SK-MEL-5 (cell line): ENCODE data around the gene WDFY2. TPM values are rescaled to one million over a fixed set of nuclear protein-coding genes. Genes with fewer than 3 reads are reported as not detected.
"Not testable (repeated sequence)": the region's sequence is repeated elsewhere in the genome, so short reads cannot be mapped to it uniquely, and the experiment has no call there.

Source experiments
- DNase-seq: peaks from one replicate; pipeline ENCODE4 v3.0.0-alpha.2; 2016; ENCODE audit warnings: low read depth, low spot score
- in situ Hi-C: cut with HindIII; loops from 2 replicates; pipeline ENCODE4 v1.10.0; 2016; ENCODE audit warnings: low sequenced_read_pairs, high pct_unique_total_duplicates, low pct_unique_long_range_greater_than_20kb
- total RNA-seq: library from RNA; depleted of rRNA; stranded (reverse); fragments of >200 nt; shearing (Covaris generic); gene quantifications from 2 replicates; pipeline ENCODE4 v1.2.3, GENCODE V29; 2014

Gene WDFY2
- total RNA-seq, 1 experiment from 2014 or later = 1.9 TPM

DNA sequence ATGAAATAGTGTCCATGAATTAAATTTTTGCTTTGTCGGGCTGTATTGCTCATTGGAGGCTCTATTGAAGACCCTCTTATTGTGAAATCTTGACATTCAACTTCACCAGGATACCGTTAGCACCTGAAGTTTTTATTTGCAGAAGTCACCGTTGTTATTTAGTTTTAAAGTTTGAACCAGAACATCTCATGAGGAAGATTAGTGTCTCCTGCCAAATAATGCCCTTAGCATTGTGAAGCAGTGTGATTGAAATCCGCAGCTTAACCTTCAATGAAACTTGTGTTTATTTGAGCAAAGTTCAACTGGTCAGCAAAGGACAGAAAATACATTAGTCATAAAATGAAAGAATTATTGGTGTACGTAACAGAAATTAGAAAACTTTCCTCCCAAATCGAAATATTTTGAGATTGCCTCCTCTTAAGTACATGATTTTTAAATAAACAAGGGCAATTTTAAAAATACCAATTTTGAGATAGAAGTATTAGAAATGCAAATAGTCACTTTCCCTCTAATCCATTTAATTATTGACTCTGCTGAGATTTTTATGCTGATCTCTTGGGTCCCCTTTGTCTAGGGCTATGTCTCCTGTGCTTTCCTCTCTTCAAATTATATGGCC lies 84.4 kb downstream of the WDFY2 start:
- DNase-seq = no peak
- in situ Hi-C loops = no loop called here

DNA sequence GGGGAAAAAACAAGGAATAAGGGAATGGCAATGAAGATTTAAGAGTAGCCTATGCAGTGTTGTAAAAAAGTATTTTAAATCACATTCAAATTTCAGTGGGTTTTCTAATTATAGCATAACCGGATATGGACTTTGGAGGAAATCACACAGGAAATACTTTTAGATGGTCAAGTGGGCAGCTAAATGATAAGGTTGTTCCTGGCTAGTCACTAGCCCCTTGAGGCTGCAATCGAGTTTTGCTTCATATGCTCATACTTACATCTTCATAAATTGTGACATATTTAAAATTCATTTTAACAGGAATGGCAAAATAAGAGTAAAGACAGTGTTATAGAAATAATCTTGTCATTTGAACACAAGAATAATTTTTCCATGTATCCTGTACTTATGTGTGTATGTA lies 88.9 kb downstream of the WDFY2 start:
- in situ Hi-C loops = no loop called here
- no peak for DNase-seq

DNA sequence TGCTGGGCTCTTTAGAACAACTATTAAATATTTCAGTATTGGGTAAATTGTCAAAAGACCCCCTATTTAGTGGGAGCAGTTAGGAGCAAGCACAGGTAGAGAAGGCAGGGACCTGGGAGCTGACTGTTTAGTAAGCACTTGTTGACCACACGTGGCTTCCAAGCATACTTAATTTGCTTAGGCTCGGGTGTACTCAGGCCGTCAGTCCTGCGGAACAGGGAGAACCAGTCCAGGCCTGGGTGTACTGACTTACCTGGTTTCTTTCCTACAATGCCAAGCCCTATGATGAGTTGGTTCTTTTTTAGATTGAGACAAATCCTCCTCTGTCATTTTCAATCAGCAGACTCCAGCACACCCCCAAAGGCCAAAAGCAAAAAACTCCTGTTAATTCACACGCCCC lies 90.0 kb downstream of the WDFY2 start:
- in situ Hi-C loops = no loop called here
- no peak for DNase-seq

DNA sequence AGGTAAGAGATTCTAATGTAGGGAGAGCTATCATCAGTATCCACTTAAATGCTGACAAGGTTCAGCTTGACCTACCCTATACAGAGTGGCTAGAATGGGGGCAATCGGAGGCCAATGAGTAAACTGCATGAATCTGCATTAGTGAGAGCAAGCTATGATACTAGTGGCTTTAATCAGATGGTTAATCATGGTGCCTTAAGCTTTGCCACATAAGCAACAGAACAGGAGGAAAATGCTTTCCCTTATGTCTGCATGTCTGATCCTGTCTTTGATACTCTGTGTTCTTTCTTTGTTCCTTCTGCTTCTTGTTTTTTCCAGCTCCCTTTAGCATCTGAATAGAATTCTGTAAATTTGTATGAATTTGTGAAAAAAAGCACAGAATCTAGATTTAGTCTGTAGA lies 91.1 kb downstream of the WDFY2 start:
- no peak for DNase-seq
- in situ Hi-C loops = no loop called here

DNA sequence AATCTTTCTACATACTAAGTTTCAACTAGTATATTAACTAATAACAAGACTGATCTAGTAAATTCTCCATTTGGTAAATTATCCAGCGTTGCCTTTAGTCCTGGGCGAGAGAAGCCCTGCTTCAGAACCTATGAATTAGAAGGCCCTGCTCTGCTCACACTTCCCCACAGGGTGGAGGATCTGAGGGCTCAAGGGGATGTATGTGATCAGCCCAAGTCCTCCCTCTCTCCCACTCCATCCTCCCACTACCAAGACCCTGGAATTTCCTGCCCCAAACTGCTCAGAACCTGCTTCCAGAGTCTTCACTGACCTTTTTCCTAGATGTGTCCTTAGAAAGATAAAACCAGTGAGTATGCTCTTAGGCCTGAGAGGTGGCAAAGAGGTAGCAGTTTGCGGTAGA lies 91.6 kb downstream of the WDFY2 start:
- in situ Hi-C loops = no loop called here
- DNase-seq = no peak

DNA sequence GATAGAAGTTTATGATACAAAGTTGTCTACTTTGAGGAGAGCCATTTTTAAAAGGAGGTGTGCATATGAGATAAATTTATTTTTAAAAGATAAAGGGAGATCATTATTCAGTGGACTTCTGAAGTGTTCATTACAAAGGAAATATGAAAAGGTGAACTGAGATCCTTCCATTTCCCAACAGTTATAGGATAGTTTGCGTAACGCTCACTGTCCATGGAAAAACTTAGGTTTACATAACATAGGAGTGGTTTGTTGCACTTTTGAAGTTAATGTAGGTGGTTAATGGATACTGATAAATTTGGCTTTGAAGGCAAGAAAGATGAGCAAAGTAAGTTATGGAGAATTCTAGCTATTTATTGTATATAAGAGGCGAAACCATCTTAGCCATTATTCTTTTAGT lies 92.5 kb downstream of the WDFY2 start:
- in situ Hi-C loops = no loop called here
- no peak for DNase-seq

DNA sequence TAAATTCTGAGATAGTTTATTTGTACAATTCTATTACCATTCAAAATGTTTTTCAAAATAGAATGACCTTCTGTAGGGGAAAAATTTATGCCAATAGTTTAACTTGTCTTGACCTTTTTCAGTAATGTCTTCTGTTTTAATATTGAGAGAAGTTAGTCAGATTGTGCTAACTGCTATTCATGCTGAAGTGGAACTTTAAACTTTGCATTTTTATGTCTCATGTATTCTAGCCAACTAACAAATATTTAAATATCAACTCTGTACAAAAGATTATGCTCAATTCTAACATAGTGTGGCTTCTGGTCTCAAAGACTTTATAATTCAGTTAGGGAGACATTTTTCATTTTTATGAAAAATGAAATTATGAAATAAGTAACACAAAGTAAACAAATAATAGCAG lies 94.2 kb downstream of the WDFY2 start:
- no peak for DNase-seq
- in situ Hi-C loops = no loop called here

DNA sequence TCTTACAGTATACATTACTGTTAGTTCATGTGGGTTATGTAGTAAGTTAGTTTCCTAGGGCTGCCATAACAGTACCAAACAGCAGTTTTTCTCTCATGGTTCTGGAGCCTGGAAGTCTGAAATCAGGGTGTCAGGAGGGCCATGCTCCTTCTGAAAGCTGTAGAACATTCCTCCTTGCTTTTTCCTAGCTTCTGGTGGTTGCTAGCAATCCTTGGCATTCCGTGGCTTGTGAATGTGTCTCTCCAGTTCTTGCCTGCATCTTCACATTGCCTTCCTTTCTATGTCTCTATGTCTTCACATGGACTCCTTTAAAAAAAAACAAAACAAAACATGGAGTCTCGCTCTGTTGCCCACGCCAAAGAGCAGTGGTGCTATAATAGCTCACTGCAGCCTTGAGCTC lies 95.4 kb downstream of the WDFY2 start:
- in situ Hi-C loops = no loop called here
- no peak for DNase-seq

DNA sequence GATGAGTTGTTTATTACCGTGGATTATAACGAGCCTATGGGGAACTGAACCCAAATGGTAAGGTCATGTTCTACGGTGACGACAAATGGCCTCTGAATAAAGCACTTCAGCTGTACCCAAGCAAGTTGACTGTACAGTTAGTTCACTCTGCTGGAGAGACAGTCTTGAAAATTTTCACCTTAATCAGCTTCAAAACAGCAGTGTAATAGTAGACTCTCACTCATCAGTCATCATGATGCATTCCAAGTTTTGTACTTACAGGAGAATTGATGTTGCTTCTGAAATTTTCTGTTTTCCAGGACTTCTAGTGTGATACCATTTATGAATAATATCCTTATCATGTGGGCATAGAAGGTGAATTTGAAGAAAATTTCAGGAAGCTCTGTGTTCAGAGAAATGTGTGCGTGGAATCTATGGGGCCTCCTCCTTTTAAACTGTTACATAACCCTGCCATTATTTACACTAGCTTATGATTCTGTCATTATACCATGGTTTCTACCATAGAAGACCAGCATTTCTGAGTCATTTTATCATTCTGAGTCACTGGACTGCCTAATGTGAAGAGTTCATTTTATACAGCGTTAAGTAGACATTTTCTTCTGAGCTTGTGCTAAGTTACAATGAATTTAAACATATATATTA lies 96.9 kb downstream of the WDFY2 start:
- no peak for DNase-seq
- in situ Hi-C loops = no loop called here

DNA sequence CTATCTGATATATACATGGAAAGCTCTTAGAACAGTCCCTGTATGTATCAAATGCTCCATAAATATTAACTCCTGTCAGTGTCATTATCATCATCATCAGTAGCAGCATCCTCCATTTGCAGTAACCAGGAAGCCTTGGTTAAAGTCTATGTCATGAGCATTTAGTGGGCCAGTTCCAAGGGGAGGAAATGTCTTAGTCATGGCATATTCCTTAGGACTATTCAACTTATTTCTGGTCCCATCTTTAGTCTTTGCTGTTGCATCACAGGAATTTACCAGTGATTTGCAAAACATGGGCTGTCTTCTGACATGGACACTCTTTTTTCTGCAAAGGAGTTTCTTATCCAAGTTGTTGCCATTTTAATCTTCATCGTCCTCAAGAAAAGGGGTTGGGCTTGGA lies 98.4 kb downstream of the WDFY2 start:
- in situ Hi-C loops = no loop called here
- DNase-seq = no peak

DNA sequence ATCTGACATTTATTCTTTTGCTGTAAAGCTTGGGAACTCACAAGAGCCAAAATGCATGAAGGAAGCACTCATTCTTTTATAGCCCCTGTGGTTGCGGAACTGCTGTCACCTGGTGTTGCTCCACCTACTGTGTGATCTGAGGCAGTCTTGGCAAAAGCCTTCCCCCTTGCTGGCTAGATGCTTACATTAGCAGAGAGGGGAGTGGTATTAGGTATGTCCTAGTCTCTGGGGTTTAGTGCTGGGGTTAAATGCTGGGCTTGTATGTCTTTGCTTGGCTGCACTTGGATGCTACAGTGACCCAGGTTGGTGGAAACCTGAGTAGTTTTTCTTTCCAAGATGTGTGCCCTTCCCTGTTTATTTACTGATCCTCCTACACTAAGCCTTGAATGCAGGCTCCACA lies 99.3 kb downstream of the WDFY2 start:
- in situ Hi-C loops = no loop called here
- no peak for DNase-seq

DNA sequence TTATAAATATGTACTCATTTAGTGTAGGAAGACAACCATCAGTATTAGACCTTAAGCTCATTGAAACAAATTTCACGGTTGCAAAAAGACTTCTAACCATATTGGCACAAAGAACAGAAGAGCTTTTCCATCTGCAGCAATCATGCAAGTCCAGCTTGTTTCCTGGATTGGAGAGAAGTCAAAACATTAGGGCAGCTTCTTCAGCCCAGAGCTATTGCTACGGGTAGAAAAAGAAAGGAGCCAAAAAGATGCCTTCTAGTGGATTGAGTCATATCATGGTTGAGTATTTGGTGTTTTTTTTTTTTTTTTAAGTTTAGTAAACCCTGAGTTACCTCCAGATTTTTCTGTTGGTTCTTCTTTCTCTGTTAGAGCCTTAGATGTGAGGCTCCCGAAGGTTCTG lies 99.8 kb downstream of the WDFY2 start:
- no peak for DNase-seq
- in situ Hi-C loops = no loop called here

DNA sequence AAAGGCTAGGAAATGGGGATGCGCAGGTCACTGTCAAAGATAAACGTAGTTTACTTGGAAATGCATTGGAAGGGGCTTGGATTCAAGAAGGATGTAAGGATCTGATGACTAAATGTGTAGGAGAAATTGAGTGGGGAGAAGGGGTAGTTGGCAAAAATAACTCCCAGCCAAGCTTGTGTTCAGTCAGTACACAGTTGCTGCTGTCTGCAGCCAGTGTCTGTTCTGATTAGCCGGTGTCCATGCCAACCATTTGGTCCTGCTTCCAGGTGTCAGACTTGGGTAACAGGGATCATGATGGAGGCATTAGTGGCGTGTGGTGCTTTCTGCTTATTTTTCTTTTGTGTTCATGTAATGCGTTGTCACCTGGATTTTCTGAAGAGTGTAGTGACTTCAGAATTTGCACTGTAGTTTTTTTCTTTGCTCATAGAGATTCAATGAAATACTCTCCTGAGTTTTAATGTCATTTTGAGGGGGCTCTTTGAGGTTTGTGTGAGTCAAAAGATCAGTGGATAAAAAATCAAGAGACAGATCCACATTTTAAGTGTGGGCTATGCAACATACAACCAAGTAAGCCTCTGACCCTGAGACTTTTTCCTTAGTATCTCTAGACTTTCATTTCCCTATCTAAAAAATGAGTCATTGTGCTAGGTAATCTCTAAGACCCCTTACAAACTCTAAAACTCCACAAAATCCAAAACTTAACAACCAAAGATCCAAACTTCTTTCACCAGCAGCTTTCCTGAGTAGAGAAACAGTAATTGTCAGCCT lies 103.9 kb downstream of the WDFY2 start:
- in situ Hi-C loops = no loop called here
- DNase-seq = no peak

DNA sequence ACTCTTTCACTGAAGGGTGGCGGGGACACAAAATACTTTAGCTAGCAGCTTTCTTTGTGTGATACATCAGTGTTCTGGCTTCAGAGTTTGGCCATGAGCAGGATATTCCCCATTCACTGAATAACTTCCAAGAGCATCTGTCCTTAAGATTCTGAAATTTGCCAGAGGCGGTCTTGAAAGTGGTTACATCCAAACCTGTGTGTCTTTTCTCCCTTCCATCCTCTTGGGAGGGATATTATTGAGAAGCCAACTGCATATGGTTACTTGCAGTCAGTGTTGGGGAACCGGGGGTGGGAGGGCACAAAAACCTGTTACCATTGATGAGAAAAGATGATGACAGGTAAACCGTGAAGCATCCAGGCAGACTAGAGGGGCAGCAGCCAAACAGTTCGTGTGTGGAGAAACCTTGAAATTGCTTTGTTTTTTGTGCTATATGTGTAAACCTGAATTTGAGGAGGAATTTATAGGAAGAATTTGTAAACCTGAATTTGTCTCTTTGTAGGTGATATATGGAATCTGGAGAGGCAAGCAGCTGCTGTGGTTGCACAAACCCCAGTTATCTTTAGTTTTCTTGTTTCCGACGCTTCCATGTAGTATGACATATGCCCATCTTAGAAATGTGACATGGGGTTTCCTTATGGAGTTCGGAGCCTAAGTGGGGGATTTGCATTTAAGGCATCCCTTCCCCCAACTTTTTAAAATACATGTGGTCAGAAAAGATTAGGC lies 104.8 kb downstream of the WDFY2 start:
- in situ Hi-C loops = no loop called here
- peak; percentile 49 for DNase-seq

DNA sequence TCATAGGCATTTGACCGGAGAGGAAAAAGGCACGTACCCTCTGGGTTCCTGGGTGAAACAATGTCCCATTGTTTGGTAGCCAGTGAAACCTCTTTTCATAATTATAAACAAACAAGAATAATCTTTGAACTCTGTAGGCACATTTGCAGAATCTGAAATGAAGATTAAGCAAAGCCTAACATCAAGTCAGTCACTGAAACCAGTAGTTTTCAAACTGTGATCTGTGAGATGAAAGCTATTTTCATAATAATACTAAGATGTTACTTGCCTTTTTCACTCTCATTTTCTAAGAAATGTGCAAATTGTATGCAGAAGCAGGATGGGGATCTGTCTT lies 105.4 kb downstream of the WDFY2 start:
- peak; percentile 91 for DNase-seq
- in situ Hi-C loops = no loop called here

DNA sequence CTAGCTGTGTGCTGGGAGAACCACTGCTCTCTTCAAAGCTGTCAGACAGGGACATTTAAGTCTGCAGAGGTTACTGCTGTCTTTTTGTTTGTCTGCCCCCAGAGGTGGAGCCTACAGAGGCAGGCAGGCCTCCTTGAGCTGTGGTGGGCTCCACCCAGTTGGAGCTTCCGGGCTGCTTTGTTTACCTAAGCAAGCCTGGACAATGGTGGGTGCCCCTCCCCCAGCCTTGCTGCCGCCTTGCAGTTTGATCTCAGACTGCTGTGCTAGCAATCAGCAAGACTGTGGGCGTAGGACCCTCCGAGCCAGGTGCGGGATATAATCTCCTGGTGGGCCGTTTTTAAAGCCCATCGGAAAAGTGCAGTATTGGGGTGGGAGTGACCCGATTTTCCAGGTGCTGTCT lies 111.4 kb downstream of the WDFY2 start:
- in situ Hi-C loops, DNase-seq: not testable (repeated sequence)

DNA sequence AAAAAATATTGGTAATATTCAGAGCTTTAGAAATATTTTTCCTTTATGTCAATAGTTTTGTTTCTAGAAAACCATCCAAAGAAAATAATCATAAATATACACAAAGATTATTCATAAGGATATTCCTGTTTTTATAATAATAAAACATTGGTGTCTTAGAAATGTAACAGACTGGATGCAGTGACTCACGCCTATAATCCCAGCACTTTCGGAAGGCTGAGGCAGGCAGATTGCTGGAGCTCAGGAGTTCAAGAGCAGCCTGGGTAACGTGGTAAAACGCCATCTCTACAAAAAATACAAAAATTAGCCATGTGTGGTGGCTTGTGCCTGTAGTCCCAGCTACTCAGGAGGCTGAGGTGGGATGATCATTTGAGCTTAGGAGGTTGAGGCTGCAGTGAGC lies 112.9 kb downstream of the WDFY2 start:
- in situ Hi-C loops = no loop called here
- no peak for DNase-seq

DNA sequence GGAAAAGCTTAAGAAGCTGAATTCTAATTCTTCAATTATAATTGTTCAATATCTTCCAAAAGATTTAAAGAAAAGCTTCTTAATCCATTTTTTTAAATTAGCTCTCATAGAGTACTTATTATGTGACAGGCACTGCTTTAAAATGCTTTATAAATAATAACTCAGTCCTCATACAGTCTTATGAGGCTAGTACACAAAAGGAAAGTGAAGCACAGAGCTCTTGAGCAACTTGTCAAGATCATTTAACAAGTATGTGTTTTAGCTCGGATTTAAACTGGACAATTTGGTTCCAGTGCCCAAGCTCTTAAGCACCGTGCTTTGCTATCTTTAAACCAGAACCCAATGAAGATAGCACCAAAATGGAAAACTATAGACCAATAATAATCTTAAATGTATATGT lies 113.6 kb downstream of the WDFY2 start:
- no peak for DNase-seq
- in situ Hi-C loops = no loop called here

DNA sequence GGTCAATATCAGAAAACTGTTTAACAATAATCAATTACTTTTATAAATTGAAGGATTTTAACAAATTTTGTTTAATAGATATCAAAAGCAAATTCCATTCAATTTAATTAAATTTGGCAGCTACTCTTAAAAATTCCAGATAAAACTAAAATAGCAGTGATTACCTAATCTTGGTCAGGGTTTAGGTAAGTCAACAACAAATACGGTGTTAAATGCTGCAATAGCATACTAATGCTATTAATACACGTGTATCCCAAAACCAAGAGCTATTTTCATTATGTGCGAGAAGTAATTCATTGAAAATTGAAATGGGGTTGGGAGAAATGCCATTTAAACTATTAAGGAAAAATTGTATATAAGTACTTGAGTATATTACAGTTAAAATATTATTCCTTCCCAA lies 114.1 kb downstream of the WDFY2 start:
- no peak for DNase-seq
- in situ Hi-C loops = no loop called here
